HEK293 (cell line): ENCODE results near the gene GJA5.

Source experiments
- KLF9 ChIP-seq: fragments of 450-650 bp; formaldehyde crosslinking; IDR thresholded peaks from 2 replicates; pipeline ENCODE4 v1.5.1; 2016; ENCODE audit warnings: missing biosample characterization, missing genetic modification characterization, low read depth
- ZNF138 ChIP-seq: fragments of 450-650 bp; formaldehyde crosslinking; IDR thresholded peaks from 2 replicates; pipeline ENCODE4 v1.5.1; 2016; ENCODE audit warnings: missing biosample characterization, missing genetic modification characterization, borderline replicate concordance
- ZNF157 ChIP-seq: fragments of 450-650 bp; formaldehyde crosslinking; IDR thresholded peaks from 2 replicates; pipeline ENCODE4 v1.5.1; 2016; ENCODE audit warnings: missing biosample characterization, missing genetic modification characterization
- ZNF302 ChIP-seq: fragments of 450-650 bp; formaldehyde crosslinking; IDR thresholded peaks from 2 replicates; pipeline ENCODE4 v1.5.1; 2016; ENCODE audit warnings: missing biosample characterization, missing genetic modification characterization, low read depth
- ZNF350 ChIP-seq: fragments of 450-650 bp; formaldehyde crosslinking; IDR thresholded peaks from 2 replicates; pipeline ENCODE4 v1.5.0; 2017; ENCODE audit warnings: missing biosample characterization, mild to moderate bottlenecking, missing genetic modification characterization
- ZNF449 ChIP-seq: fragments of 450-650 bp; formaldehyde crosslinking; IDR thresholded peaks from 2 replicates; pipeline ENCODE4 v1.5.1; 2017; ENCODE audit warnings: missing biosample characterization, mild to moderate bottlenecking, missing genetic modification characterization, moderate library complexity
- ZNF777 ChIP-seq: fragments of 450-650 bp; formaldehyde crosslinking; IDR thresholded peaks from 2 replicates; pipeline ENCODE4 v1.5.1; 2017; ENCODE audit warnings: missing biosample characterization, missing genetic modification characterization, borderline replicate concordance
- ZSCAN16 ChIP-seq: fragments of 450-650 bp; formaldehyde crosslinking; IDR thresholded peaks from 2 replicates; pipeline ENCODE4 v1.5.1; 2016; ENCODE audit warnings: missing biosample characterization, missing genetic modification characterization
- TF ChIP-seq, protein P1 (sequence below): fragments of 450-650 bp; formaldehyde crosslinking; IDR thresholded peaks from 2 replicates; pipeline ENCODE4 v1.5.1; 2016; ENCODE audit warnings: missing biosample characterization, missing genetic modification characterization
- TF ChIP-seq, protein P2 (sequence below): fragments of 450-650 bp; formaldehyde crosslinking; IDR thresholded peaks from 2 replicates; pipeline ENCODE4 v1.5.1; 2016; ENCODE audit warnings: missing biosample characterization, missing genetic modification characterization

GRCh38 chr1:147794570-147794969, 34.2 kb upstream of the GJA5 start:
- TF ChIP-seq ZNF350 (tag by site-specific recombination), result no peak
- no peak for TF ChIP-seq ZSCAN16 (tag by site-specific recombination)
- TF ChIP-seq, protein P1, sequence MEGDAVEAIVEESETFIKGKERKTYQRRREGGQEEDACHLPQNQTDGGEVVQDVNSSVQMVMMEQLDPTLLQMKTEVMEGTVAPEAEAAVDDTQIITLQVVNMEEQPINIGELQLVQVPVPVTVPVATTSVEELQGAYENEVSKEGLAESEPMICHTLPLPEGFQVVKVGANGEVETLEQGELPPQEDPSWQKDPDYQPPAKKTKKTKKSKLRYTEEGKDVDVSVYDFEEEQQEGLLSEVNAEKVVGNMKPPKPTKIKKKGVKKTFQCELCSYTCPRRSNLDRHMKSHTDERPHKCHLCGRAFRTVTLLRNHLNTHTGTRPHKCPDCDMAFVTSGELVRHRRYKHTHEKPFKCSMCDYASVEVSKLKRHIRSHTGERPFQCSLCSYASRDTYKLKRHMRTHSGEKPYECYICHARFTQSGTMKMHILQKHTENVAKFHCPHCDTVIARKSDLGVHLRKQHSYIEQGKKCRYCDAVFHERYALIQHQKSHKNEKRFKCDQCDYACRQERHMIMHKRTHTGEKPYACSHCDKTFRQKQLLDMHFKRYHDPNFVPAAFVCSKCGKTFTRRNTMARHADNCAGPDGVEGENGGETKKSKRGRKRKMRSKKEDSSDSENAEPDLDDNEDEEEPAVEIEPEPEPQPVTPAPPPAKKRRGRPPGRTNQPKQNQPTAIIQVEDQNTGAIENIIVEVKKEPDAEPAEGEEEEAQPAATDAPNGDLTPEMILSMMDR (tag by site-specific recombination), result no peak
- no peak for TF ChIP-seq ZNF157 (tag by site-specific recombination)
- TF ChIP-seq ZNF449 (tag by site-specific recombination), result no peak
- TF ChIP-seq ZNF777 (tag by site-specific recombination), result no peak
- TF ChIP-seq KLF9 (tag by site-specific recombination), result no peak
- TF ChIP-seq, protein P2, sequence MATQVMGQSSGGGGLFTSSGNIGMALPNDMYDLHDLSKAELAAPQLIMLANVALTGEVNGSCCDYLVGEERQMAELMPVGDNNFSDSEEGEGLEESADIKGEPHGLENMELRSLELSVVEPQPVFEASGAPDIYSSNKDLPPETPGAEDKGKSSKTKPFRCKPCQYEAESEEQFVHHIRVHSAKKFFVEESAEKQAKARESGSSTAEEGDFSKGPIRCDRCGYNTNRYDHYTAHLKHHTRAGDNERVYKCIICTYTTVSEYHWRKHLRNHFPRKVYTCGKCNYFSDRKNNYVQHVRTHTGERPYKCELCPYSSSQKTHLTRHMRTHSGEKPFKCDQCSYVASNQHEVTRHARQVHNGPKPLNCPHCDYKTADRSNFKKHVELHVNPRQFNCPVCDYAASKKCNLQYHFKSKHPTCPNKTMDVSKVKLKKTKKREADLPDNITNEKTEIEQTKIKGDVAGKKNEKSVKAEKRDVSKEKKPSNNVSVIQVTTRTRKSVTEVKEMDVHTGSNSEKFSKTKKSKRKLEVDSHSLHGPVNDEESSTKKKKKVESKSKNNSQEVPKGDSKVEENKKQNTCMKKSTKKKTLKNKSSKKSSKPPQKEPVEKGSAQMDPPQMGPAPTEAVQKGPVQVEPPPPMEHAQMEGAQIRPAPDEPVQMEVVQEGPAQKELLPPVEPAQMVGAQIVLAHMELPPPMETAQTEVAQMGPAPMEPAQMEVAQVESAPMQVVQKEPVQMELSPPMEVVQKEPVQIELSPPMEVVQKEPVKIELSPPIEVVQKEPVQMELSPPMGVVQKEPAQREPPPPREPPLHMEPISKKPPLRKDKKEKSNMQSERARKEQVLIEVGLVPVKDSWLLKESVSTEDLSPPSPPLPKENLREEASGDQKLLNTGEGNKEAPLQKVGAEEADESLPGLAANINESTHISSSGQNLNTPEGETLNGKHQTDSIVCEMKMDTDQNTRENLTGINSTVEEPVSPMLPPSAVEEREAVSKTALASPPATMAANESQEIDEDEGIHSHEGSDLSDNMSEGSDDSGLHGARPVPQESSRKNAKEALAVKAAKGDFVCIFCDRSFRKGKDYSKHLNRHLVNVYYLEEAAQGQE (tag by site-specific recombination), result no peak
- no peak for TF ChIP-seq ZNF302 (tag by site-specific recombination)
- TF ChIP-seq ZNF138 (tag by site-specific recombination), result no peak
